SW480 (cell line): Measurements from ENCODE around the gene KDM1B.
"Not testable (repeated sequence)": the region's sequence is repeated elsewhere in the genome, so short reads cannot be mapped to it uniquely, and the experiment has no call there.

ENCODE experiments used
- DNase-seq: peaks from one replicate; pipeline ENCODE4 v3.0.0-alpha.2; 2016; ENCODE audit warnings: low spot score

The KDM1B gene

GRCh38 chr6:18186540-18187250, 31.5 kb downstream of the KDM1B start:
- DNase-seq = no peak

DNA sequence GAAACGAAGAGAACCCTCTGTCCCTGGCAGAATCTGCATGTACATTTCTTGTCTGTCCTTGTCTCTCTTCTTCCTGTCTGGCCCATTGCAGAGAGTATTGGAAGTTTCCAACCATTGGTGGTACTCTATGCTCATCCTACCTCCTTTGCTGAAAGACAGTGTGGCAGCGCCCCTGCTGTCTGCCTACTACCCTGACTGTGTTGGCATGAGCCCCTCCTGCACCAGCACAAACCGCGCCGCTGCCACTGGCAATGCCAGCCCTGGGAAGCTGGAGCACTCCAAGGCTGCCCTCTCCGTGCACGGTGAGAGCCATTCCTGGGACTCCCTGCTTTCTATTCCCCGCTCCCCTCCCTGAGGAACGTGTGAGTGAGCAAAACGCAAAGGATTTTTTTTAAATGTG, 32.5 kb downstream of the KDM1B start:
- no peak for DNase-seq

GRCh38 chr6:18189196-18189595, 34.0 kb downstream of the KDM1B start:
- no peak for DNase-seq

DNA sequence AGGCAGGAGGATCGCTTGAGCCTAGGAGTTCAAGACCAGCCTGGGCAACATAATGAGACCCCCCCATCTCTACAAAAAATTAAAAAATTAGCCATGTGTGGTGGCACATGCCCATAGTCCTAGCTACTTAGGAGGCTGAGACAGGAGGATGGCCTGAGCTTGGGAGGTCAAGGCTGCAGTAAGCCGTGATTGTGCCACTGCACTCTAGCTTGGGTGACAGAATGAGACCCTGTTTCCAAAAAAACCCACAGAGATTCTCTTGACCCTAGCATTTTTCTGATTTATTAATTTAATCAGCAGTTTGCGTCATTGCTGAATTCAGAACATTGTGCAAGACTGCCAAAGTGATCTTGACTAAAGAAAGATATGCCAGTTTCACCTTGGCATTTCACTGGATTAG, 36.8 kb downstream of the KDM1B start:
- DNase-seq = no peak

- DNase-seq = no peak
Measured at GRCh38 chr6:18203786-18204185, 48.6 kb downstream of the KDM1B start.

DNA sequence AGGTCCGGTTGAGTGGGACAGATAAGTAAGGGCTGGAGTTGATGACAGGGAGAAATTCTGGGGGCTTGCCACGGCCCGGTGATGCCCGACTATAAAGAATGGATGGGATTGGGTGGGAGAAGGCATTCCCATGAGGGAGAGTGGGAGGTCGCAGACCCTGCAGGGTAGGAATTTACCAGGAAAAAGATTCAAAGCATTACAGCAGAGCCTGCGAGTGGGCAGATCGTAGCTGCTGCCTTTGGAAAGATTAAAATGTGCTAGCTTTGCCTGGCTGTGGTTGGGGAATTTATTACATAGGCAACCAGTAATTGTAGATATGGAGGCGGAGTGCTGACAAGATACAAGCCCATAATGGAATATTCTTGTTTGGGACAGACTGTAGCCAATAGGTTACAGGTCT, 49.5 kb downstream of the KDM1B start:
- DNase-seq = no peak

- DNase-seq = no peak
Measured at GRCh38 chr6:18206591-18206990, 51.4 kb downstream of the KDM1B start.

GRCh38 chr6:18207438-18207837, 52.2 kb downstream of the KDM1B start:
- DNase-seq = no peak

GRCh38 chr6:18207949-18208348, 52.7 kb downstream of the KDM1B start:
- no peak for DNase-seq

DNA sequence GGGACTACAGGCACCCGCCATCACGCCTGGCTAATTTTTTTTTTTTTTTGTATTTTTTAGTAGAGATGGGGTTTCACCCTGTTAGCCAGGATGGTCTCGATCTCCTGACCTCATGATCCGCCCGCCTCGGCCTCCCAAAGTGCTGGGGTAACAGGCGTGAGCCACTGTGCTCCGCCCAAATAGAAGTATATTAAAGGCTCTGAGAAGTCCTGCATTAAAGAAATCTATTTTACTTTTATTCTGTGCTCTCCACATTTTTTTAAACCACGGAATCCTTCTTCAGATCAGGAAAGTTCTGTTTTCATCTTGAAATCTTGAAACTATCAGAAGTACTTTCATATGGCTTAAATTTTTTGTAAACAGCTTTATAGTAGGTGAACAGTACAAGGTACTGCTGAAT, 53.6 kb downstream of the KDM1B start:
- DNase-seq = not testable (repeated sequence)

- no peak for DNase-seq
Measured at GRCh38 chr6:18209539-18210197, 54.4 kb downstream of the KDM1B start.

GRCh38 chr6:18210707-18211106, 55.5 kb downstream of the KDM1B start:
- no peak for DNase-seq

DNA sequence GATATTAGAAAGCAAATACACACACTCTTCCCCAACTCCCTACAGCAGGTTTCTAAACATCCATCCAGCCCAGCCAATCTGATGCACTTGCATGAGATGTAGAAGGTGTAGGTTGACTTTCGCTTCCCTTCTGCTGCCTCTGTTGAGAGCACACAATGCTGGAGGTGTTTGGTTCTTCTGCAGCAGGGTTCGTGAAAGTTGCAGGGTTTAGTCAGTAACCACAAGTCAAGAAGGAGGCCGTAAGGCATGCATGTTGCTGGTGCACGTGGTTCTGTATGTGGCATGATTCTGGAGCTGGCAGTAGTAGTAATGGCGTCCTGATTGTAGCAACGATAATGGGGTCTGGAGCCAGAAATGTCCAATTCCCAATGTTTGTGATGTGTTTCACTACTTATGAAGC, 56.1 kb downstream of the KDM1B start:
- no peak for DNase-seq

- no peak for DNase-seq
Measured at GRCh38 chr6:18212231-18212630, 57.0 kb downstream of the KDM1B start.

DNA sequence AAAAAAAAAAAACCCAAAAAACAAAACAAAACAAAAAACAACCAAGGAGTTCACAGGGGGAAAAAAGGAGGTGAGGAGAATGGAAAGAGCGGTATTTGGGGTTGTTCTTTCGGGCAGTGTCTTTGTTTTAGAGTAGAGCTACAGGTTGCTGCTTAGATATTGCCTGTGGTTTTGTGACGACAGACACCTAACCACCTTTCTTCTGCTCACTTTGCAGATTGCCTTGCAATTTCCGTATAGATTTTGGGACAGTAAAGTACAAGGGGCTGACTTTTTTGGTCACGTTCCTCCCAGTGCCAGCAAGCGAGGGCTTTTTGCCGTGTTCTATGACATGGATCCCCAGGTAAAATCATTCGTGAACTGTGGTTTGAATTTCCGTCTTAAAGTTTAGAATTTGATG, 58.2 kb downstream of the KDM1B start:
- DNase-seq = no peak

DNA sequence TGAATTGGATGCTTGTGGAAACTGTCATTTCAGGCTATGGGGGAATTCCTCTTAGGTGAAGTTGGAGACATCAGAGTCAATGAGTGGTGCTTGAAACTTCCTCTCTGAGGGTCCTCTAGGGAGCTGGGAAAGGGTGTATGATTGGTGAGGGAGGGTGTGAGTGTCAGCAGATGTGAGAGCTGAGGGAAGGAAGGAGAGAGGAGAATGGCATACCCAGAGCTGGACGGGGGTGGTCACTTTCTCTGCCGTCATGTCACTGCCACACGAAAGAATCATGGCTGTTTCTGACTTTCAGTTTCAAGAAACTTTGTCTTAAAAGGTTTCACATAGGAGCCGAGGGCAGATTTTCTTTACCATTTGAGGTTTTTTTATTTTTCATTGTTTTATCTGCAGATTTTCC, 58.8 kb downstream of the KDM1B start:
- no peak for DNase-seq

DNA sequence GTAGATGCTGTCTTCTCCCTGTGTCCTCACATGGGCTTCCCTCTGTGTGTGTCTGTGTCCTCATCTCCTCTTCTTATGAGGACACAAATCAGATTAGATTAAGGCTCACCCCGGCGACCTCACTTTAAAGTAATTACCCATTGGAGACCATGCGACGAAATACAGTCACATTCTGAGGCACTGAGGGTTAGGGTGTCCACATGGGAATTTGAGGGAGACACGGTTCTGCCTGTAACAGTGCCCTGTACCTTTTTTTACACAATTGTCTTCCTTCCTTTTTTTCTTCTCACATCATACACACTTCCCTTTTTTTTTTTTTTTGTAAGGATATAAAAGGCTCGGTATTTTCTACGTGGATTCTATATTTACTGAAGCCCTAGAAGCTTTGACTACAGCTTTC, 60.2 kb downstream of the KDM1B start:
- DNase-seq = no peak

DNA sequence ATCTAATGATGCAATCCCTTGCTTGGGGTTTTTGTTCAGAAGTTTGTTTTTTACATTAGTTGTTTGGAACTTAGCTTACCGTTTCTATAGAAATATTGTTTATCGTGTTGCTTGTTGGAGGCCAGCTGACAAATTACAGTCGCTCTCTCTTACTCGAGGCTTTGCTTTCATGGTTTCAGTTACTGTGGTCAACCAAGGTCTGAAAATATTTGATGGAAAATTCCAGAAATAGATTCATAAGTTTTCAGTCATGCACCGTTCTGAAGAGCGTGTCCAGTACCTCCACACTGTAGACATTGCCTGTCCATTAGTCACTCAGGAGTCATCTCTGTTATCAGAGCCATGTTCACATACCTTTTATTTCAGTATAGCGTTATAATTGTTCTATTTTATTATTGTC, 61.2 kb downstream of the KDM1B start:
- no peak for DNase-seq

DNA sequence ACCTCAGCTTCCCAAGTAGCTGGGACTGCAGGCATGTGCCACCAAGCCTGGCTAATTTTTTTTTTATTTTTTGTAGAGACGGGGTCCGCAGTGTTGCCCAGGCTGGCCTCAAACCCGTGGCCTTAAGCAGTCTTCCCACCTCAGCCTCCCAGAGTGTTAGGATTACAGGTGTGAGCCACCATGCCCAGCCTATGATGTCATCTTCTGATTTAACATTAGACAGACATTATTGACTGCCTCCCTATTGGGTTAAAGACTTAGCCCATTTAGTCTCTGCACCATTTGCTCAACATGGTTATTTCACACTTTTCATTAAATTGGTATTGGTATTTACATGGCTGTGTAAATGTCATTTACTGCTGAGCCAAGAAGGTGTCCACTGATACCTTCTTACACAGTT, 63.0 kb downstream of the KDM1B start:
- no peak for DNase-seq

DNA sequence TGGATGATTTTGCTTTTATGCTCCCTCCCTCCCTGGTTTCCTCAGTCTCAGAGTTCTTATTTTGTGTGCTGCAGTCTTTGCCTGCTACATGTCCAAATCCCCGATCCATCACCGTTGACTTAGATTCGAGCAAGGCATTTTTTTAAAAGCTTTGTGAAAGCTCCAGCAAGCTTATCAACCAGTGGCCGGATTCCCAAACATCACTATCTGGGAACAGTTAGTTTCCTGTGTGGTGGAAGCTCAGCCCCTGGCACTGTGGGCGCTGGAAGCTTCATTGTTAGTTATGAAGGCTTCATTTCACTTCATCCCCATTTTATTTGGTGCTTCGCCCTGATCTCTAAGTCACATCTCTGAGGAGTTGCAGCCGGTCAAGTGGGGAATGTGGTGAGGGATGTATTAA, 64.4 kb downstream of the KDM1B start:
- DNase-seq = no peak

DNA sequence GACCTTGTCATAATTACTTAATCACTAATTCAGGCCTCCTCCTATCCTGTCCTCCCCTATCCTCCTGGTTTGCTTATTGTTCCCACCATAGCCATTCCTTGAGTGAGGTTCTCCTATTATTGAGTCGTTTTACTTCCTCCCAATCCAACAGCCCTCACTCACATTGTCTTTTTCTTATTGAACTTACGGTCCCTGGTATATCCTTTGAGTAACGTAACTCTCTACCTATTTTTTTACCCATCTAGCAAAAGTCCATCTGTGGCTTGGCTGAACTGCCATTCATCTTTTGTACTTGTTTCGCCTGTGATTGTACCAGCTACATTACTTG, 66.0 kb downstream of the KDM1B start:
- DNase-seq = no peak

DNA sequence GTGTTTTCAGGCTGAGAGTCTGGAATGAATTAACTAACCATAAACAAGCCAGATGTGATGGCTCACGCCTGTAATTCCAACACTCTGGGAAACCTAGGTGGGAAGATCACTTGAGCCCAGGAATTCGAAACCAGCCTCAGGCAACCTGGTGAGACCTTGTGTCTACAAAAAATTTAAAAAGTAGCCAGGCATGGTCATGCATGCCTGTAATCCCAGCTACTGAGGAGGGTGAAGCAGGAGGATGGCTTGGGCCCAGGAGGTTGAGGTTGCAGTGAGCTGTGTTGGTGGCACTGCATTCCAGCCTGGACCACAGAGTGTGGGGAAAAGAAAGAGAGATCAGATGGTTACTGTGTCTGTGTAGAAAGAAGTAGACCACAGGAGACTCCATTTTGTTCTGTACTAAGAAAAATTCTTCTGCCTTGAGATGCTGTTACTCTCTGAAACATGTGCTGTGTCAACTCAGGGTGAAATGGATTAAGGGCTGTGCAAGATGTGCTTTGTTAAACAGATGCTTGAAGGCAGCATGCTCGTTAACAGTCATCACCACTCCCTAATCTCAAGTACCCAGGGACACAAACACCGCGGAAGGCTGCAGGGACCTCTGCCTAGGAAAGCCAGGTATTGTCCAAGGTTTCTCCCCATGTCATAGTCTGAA, 71.4 kb downstream of the KDM1B start:
- not testable (repeated sequence) for DNase-seq

GRCh38 chr6:18227166-18227565, 71.9 kb downstream of the KDM1B start:
- not testable (repeated sequence) for DNase-seq

DNA sequence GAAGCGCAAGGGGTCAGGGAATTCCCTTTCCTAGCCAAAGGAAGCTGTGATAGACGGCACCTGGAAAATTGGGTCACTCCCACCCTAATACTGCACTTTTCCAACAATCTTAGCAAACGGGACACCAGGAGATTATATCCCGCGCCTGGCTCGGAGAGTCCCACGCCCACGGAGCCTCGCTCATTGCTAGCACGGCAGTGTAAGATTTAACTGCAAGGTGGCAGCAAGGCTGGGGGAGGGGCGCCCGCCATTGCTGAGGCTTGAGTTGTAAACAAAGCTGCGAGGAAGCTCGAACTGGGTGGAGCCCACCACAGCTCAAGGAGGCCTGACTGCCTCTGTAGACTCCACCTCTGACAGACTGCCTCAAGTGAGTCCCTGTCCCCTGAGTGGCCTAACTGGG, 73.4 kb downstream of the KDM1B start:
- DNase-seq = not testable (repeated sequence)
